HepG2 (cell line): ENCODE measurements around the gene SENP5. TPM values are rescaled to one million over a fixed set of nuclear protein-coding genes. Genes with fewer than 3 reads are reported as not detected.

ENCODE experiments used
- FOXJ3 ChIP-seq: sonication (generic); formaldehyde crosslinking; IDR thresholded peaks from 2 replicates; pipeline ENCODE4 v1.4.0; 2020; ENCODE audit warnings: missing genetic modification reagents, mild to moderate bottlenecking, borderline replicate concordance
- GPN1 ChIP-seq: sonication (generic); formaldehyde crosslinking; IDR thresholded peaks from 2 replicates; pipeline ENCODE4 v1.5.1; 2020; ENCODE audit warnings: missing genetic modification reagents, borderline replicate concordance
- NPAS2 ChIP-seq: sonication (generic); formaldehyde crosslinking; IDR thresholded peaks from 2 replicates; pipeline ENCODE4 v1.8.0; 2022; ENCODE audit warnings: mild to moderate bottlenecking, missing genetic modification reagents, borderline replicate concordance
- RCOR2 ChIP-seq: IDR thresholded peaks from 2 replicates; pipeline ENCODE4 v1.6.1; 2016; ENCODE audit warnings: missing biosample characterization, missing genetic modification reagents
- SNAI1 ChIP-seq: sonication (generic); formaldehyde crosslinking; IDR thresholded peaks from 2 replicates; pipeline ENCODE4 v1.5.0; 2020; ENCODE audit warnings: mild to moderate bottlenecking, missing genetic modification reagents, borderline replicate concordance
- SOX5 ChIP-seq: IDR thresholded peaks from 2 replicates; pipeline ENCODE4 v1.6.1; 2016; ENCODE audit warnings: borderline replicate concordance
- TEAD2 ChIP-seq: sonication (generic); formaldehyde crosslinking; IDR thresholded peaks from 2 replicates; pipeline ENCODE4 v1.9.0; 2021; ENCODE audit warnings: missing genetic modification reagents
- ZFP41 ChIP-seq: sonication (generic); formaldehyde crosslinking; IDR thresholded peaks from 2 replicates; pipeline ENCODE4 v1.4.0; 2020; ENCODE audit warnings: mild to moderate bottlenecking, missing genetic modification reagents, borderline replicate concordance
- ZFP62 ChIP-seq: sonication (generic); formaldehyde crosslinking; IDR thresholded peaks from 2 replicates; pipeline ENCODE4 v1.4.0; 2020; ENCODE audit warnings: missing genetic modification reagents
- ZNF333 ChIP-seq: sonication (generic); formaldehyde crosslinking; IDR thresholded peaks from 2 replicates; pipeline ENCODE4 v1.4.0; 2020; ENCODE audit warnings: mild to moderate bottlenecking, missing genetic modification reagents, borderline replicate concordance
- ZNF33B ChIP-seq: sonication (generic); formaldehyde crosslinking; IDR thresholded peaks from 2 replicates; pipeline ENCODE4 v1.5.1; 2020; ENCODE audit warnings: mild to moderate bottlenecking, missing genetic modification reagents
- ZNF737 ChIP-seq: sonication (generic); formaldehyde crosslinking; IDR thresholded peaks from 2 replicates; pipeline ENCODE4 v1.5.0; 2020; ENCODE audit warnings: missing genetic modification reagents, mild to moderate bottlenecking, borderline replicate concordance
- ZNF747 ChIP-seq: sonication (generic); formaldehyde crosslinking; IDR thresholded peaks from 2 replicates; pipeline ENCODE4 v1.8.1; 2023; ENCODE audit warnings: missing genetic modification reagents, mild to moderate bottlenecking, borderline replicate concordance
- ZNF777 ChIP-seq: sonication (generic); formaldehyde crosslinking; IDR thresholded peaks from 2 replicates; pipeline ENCODE4 v1.4.0; 2020; ENCODE audit warnings: missing genetic modification reagents
- ZSCAN31 ChIP-seq: sonication (generic); formaldehyde crosslinking; IDR thresholded peaks from 2 replicates; pipeline ENCODE4 v1.5.0; 2020; ENCODE audit warnings: low read depth, mild to moderate bottlenecking, missing genetic modification reagents
- polyA plus RNA-seq, 8 experiments: library from polyadenylated mRNA; depleted of rRNA in 3 of 8; stranded (reverse) in 7 of 8; unstranded in 1 of 8; fragments of >200 nt; fragmentation: Illumina TruSeq in 4 of 8; extraction: Trizol in 4 of 8; gene quantifications; 2 replicates each; pipeline versions ENCODE4 v1.2.1 to v1.2.3, GENCODE V29; 2011 to 2016; ENCODE audit warnings: low read depth in 4 of 8, missing spikeins in 1 of 8, mixed read lengths in 1 of 8; ENCODE audit not compliant: insufficient read depth in 1 of 8
- total RNA-seq, 5 experiments: library from RNA; depleted of rRNA; stranded (reverse); fragments of >200 nt; fragmentation: Illumina TruSeq; extraction: Trizol; gene quantifications; 2 replicates each; pipeline ENCODE4 v1.2.3, GENCODE V29; 2016; ENCODE audit warnings: low read depth in 1 of 5
- TF ChIP-seq, protein P1 (sequence below): sonication (generic); formaldehyde crosslinking; IDR thresholded peaks from 2 replicates; pipeline ENCODE4 v1.5.0; 2020; ENCODE audit warnings: missing genetic modification reagents
- TF ChIP-seq, protein P2 (sequence below): IDR thresholded peaks from 2 replicates; pipeline ENCODE4 v1.6.1; 2016
- TF ChIP-seq, protein P3 (sequence below): IDR thresholded peaks from 2 replicates; pipeline ENCODE4 v1.6.1; 2016; ENCODE audit warnings: missing genetic modification reagents, missing compliant biosample characterization
- TF ChIP-seq, protein P4 (sequence below): sonication (generic); formaldehyde crosslinking; IDR thresholded peaks from 2 replicates; pipeline ENCODE4 v1.9.0; 2021; ENCODE audit warnings: missing genetic modification reagents, borderline replicate concordance
- TF ChIP-seq, protein P5 (sequence below): sonication (generic); formaldehyde crosslinking; IDR thresholded peaks from 2 replicates; pipeline ENCODE4 v1.4.0; 2020; ENCODE audit warnings: missing genetic modification reagents, borderline replicate concordance

Gene SENP5
- total and polyA plus RNA-seq, 2 of the 13 experiments (the other 11 are each of a cell fraction or from before 2014, with no cell fraction given), result 17.6 to 30.9 TPM

DNA sequence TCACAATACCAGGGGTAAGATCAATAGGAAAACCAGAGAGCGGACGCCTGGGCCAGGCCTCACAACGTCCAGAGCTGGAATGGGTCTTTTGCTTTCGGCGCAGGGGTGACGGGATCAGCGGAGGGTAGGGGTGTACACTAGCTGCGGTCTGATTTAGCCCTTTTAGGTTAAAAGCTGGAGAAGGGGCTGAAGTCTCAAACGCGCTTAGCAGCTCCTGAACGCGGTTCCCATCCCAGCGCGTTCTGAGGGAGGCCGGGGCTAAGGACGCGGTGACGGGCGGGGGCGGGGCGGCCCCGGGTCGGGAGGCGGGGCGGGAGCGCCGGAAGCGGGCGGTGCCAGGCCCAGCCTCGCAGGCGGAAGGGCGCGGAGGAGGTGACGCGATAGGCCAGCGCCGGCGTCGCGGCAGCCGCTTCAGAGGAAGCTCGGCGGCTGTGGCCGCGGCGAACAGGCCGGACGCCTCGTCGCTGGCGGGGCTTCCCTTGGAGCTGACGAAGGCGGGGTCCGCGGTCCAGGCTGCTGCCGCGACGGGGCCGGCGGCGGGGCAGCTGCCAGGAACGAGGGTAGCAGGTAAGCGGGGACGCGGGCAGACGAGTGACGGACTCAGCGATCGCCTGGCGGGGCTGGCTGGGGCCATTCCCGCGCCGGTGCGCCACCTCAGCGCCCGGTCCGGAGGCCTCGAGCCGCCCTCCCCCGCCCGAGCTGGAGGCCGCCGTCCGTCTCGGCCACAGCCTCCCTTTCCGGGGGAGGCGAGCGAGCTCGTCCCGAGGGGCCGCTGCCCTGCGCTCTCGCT lies at the start of gene SENP5 (continued):
- TF ChIP-seq RCOR2, result no peak
- peak; percentile 58; the same call in 1 of the 2 replicates for TF ChIP-seq ZNF333 (CRISPR knock-in tag)
- no peak for TF ChIP-seq ZFP62 (CRISPR knock-in tag)
- TF ChIP-seq GPN1 (CRISPR knock-in tag), result no peak
- TF ChIP-seq, protein P1, sequence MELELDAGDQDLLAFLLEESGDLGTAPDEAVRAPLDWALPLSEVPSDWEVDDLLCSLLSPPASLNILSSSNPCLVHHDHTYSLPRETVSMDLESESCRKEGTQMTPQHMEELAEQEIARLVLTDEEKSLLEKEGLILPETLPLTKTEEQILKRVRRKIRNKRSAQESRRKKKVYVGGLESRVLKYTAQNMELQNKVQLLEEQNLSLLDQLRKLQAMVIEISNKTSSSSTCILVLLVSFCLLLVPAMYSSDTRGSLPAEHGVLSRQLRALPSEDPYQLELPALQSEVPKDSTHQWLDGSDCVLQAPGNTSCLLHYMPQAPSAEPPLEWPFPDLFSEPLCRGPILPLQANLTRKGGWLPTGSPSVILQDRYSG (CRISPR knock-in tag), result no peak
- TF ChIP-seq FOXJ3, result no peak
- TF ChIP-seq ZNF33B (CRISPR knock-in tag), result no peak
- peak; percentile 60; the same call in 1 of the 2 replicates for TF ChIP-seq ZNF777 (CRISPR knock-in tag)
- TF ChIP-seq ZNF737 (CRISPR knock-in tag), result no peak
- no peak for TF ChIP-seq TEAD2 (CRISPR knock-in tag)
- TF ChIP-seq, protein P2, sequence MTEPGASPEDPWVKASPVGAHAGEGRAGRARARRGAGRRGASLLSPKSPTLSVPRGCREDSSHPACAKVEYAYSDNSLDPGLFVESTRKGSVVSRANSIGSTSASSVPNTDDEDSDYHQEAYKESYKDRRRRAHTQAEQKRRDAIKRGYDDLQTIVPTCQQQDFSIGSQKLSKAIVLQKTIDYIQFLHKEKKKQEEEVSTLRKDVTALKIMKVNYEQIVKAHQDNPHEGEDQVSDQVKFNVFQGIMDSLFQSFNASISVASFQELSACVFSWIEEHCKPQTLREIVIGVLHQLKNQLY (CRISPR knock-in tag), result no peak
- TF ChIP-seq, protein P3, sequence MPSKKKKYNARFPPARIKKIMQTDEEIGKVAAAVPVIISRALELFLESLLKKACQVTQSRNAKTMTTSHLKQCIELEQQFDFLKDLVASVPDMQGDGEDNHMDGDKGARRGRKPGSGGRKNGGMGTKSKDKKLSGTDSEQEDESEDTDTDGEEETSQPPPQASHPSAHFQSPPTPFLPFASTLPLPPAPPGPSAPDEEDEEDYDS (CRISPR knock-in tag), result no peak
- 0 out of 2 replicates have a peak, but pooled peaks have one; percentile 2 for TF ChIP-seq ZNF747
- TF ChIP-seq ZSCAN31 (CRISPR knock-in tag), result peak; percentile 29
- TF ChIP-seq, protein P4, sequence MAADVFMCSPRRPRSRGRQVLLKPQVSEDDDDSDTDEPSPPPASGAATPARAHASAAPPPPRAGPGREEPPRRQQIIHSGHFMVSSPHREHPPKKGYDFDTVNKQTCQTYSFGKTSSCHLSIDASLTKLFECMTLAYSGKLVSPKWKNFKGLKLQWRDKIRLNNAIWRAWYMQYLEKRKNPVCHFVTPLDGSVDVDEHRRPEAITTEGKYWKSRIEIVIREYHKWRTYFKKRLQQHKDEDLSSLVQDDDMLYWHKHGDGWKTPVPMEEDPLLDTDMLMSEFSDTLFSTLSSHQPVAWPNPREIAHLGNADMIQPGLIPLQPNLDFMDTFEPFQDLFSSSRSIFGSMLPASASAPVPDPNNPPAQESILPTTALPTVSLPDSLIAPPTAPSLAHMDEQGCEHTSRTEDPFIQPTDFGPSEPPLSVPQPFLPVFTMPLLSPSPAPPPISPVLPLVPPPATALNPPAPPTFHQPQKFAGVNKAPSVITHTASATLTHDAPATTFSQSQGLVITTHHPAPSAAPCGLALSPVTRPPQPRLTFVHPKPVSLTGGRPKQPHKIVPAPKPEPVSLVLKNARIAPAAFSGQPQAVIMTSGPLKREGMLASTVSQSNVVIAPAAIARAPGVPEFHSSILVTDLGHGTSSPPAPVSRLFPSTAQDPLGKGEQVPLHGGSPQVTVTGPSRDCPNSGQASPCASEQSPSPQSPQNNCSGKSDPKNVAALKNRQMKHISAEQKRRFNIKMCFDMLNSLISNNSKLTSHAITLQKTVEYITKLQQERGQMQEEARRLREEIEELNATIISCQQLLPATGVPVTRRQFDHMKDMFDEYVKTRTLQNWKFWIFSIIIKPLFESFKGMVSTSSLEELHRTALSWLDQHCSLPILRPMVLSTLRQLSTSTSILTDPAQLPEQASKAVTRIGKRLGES (CRISPR knock-in tag), result no peak
- TF ChIP-seq SNAI1, result 0 out of 2 replicates have a peak, but pooled peaks have one; percentile 25
- TF ChIP-seq, protein P5, sequence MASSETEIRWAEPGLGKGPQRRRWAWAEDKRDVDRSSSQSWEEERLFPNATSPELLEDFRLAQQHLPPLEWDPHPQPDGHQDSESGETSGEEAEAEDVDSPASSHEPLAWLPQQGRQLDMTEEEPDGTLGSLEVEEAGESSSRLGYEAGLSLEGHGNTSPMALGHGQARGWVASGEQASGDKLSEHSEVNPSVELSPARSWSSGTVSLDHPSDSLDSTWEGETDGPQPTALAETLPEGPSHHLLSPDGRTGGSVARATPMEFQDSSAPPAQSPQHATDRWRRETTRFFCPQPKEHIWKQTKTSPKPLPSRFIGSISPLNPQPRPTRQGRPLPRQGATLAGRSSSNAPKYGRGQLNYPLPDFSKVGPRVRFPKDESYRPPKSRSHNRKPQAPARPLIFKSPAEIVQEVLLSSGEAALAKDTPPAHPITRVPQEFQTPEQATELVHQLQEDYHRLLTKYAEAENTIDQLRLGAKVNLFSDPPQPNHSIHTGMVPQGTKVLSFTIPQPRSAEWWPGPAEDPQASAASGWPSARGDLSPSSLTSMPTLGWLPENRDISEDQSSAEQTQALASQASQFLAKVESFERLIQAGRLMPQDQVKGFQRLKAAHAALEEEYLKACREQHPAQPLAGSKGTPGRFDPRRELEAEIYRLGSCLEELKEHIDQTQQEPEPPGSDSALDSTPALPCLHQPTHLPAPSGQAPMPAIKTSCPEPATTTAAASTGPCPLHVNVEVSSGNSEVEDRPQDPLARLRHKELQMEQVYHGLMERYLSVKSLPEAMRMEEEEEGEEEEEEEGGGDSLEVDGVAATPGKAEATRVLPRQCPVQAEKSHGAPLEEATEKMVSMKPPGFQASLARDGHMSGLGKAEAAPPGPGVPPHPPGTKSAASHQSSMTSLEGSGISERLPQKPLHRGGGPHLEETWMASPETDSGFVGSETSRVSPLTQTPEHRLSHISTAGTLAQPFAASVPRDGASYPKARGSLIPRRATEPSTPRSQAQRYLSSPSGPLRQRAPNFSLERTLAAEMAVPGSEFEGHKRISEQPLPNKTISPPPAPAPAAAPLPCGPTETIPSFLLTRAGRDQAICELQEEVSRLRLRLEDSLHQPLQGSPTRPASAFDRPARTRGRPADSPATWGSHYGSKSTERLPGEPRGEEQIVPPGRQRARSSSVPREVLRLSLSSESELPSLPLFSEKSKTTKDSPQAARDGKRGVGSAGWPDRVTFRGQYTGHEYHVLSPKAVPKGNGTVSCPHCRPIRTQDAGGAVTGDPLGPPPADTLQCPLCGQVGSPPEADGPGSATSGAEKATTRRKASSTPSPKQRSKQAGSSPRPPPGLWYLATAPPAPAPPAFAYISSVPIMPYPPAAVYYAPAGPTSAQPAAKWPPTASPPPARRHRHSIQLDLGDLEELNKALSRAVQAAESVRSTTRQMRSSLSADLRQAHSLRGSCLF, result no peak
- no peak for TF ChIP-seq NPAS2 (CRISPR knock-in tag)
- no peak; the same call in 1 of the 2 replicates for TF ChIP-seq SOX5 (CRISPR knock-in tag)
- TF ChIP-seq ZFP41 (CRISPR knock-in tag), result no peak
